H1 (cell line): Measurements from ENCODE around the gene NAT9. TPM values are rescaled to one million over a fixed set of nuclear protein-coding genes. Genes with fewer than 3 reads are reported as not detected.

Source experiments
- CTCF ChIA-PET: fragments of 300-600 bp; sonication (Branson Sonifier 250); formaldehyde crosslinking; loops from one replicate; lab custom pipeline; 2021; ENCODE audit not compliant: partially characterized antibody; lab: Charles Lee
- POLR2A ChIA-PET: fragments of 300-600 bp; sonication (Branson Sonifier 250); formaldehyde crosslinking; loops from one replicate; lab custom pipeline; 2021; ENCODE audit warnings: inconsistent platforms; ENCODE audit not compliant: partially characterized antibody; lab: Charles Lee
- DNase-seq, 2 experiments: peaks; one replicate each; pipeline versions ENCODE4 v3.0.0 to v3.0.0-alpha.2; 2010 to 2022; ENCODE audit warnings: low spot score in 2 of 2, low read depth in 1 of 2, mixed read lengths in 1 of 2
- FAIRE-seq: peaks from 2 replicates; lab custom pipeline; 2011; peaks lifted over from hg19 to GRCh38; lab: Jason Lieb, UNC
- H2AFZ ChIP-seq: 2 replicates; pipeline ENCODE4 v1.8.1; 2012; ENCODE audit warnings: low read length, inconsistent platforms
- H2AK5ac ChIP-seq: 2 replicates; pipeline ENCODE4 v1.6.1; 2013; ENCODE audit warnings: low read depth, low read length
- H2BK120ac ChIP-seq: replicated peaks from 2 replicates; pipeline ENCODE3; 2013; ENCODE audit warnings: low read depth, low read length, inconsistent platforms
- H2BK12ac ChIP-seq: 2 replicates; pipeline ENCODE4 v1.6.1; 2013; ENCODE audit warnings: low read depth, low read length
- H2BK15ac ChIP-seq: 2 replicates; pipeline ENCODE4 v1.6.1; 2013; ENCODE audit warnings: low read length
- H2BK20ac ChIP-seq: 2 replicates; pipeline ENCODE4 v1.6.1; 2013; ENCODE audit warnings: low read length
- H2BK5ac ChIP-seq: 2 replicates; pipeline ENCODE4 v1.6.1; 2013; ENCODE audit warnings: low read depth, low read length
- H3K14ac ChIP-seq: 2 replicates; pipeline ENCODE4 v1.6.1; 2013; ENCODE audit warnings: inconsistent platforms; ENCODE audit not compliant: insufficient read length
- H3K18ac ChIP-seq: 2 replicates; pipeline ENCODE4 v1.6.1; 2013; ENCODE audit warnings: low read length; ENCODE audit errors: extremely low read depth
- H3K23ac ChIP-seq: 2 replicates; pipeline ENCODE4 v1.6.1; 2013; ENCODE audit warnings: inconsistent platforms; ENCODE audit not compliant: insufficient read length
- H3K23me2 ChIP-seq: 2 replicates; pipeline ENCODE4 v1.6.1; 2013; ENCODE audit warnings: low read depth, low read length
- H3K27ac ChIP-seq: 2 replicates; pipeline ENCODE4 v1.6.1; 2011; ENCODE audit warnings: low read depth, low read length, inconsistent platforms
- H3K27me3 ChIP-seq, 4 experiments: replicated peaks in 1 of 4; 1 replicate in 1 of 4; 2 replicates in 3 of 4; pipeline versions ENCODE4 v1.6.1 to v1.8.1; 2011 to 2013; ENCODE audit warnings: low read length in 3 of 4, mild to moderate bottlenecking in 3 of 4, inconsistent platforms in 2 of 4, mixed read lengths in 2 of 4, moderate library complexity in 1 of 4; ENCODE audit not compliant: control insufficient read depth in 3 of 4, insufficient read depth in 3 of 4; ENCODE audit errors: extremely low read depth in 1 of 4
- H3K36me3 ChIP-seq, 4 experiments: 2 replicates each; pipeline versions ENCODE4 v1.6.1 to v1.8.1; 2011 to 2013; ENCODE audit warnings: mild to moderate bottlenecking in 4 of 4, low read length in 3 of 4, moderate library complexity in 2 of 4, control low read depth in 1 of 4, inconsistent platforms in 1 of 4; ENCODE audit not compliant: insufficient read depth in 4 of 4, control insufficient read depth in 2 of 4
- H3K4ac ChIP-seq: replicated peaks from 2 replicates; pipeline ENCODE3; 2013; ENCODE audit warnings: low read length, low read depth, mixed read lengths, inconsistent platforms; ENCODE audit not compliant: insufficient read length
- H3K4me1 ChIP-seq, 4 experiments: replicated peaks in 1 of 4; 1 replicate in 1 of 4; 2 replicates in 3 of 4; pipeline versions ENCODE4 v1.6.1 to v1.8.1; 2011 to 2013; ENCODE audit warnings: low read length in 3 of 4, inconsistent platforms in 2 of 4, mixed read lengths in 1 of 4; ENCODE audit not compliant: insufficient read depth in 4 of 4, control insufficient read depth in 3 of 4
- H3K4me2 ChIP-seq, 2 experiments: 2 replicates each; pipeline versions ENCODE4 v1.6.1 to v1.8.1; 2011 to 2013; ENCODE audit warnings: low read depth in 2 of 2, low read length in 2 of 2, control low read depth in 1 of 2, inconsistent platforms in 1 of 2, mild to moderate bottlenecking in 1 of 2; ENCODE audit not compliant: insufficient read depth in 1 of 2
- H3K4me3 ChIP-seq, 4 experiments: fragments of 200-600, 300-600 bp in 1 of 4; sonication (generic), shearing (Covaris generic), sonication (Bioruptor Twin) in 1 of 4; 2 replicates each; pipeline versions ENCODE4 v1.5.1 to v1.8.1; 2011 to 2016; ENCODE audit warnings: low read length in 4 of 4, low read depth in 3 of 4, control low read depth in 2 of 4, inconsistent platforms in 2 of 4, mild to moderate bottlenecking in 2 of 4, mixed read lengths in 1 of 4, moderate library complexity in 1 of 4; ENCODE audit not compliant: insufficient read depth in 2 of 4; ENCODE audit errors: extremely low read depth in 1 of 4
- H3K56ac ChIP-seq: replicated peaks from 2 replicates; pipeline ENCODE3; 2013; ENCODE audit warnings: low read depth, mild to moderate bottlenecking, mixed read lengths, low read length, inconsistent platforms; ENCODE audit not compliant: insufficient read length
- H3K79me1 ChIP-seq: 2 replicates; pipeline ENCODE4 v1.6.1; 2013; ENCODE audit warnings: low read depth, low read length, control low read depth
- H3K79me2 ChIP-seq, 2 experiments: 2 replicates each; pipeline versions ENCODE4 v1.6.1 to v1.8.1; 2012 to 2013; ENCODE audit warnings: low read length in 2 of 2, mild to moderate bottlenecking in 2 of 2, inconsistent platforms in 1 of 2; ENCODE audit not compliant: insufficient read depth in 2 of 2, control insufficient read depth in 1 of 2
- H3K9ac ChIP-seq, 4 experiments: replicated peaks in 1 of 4; 1 replicate in 1 of 4; 2 replicates in 3 of 4; pipeline versions ENCODE4 v1.6.1 to v1.8.1; 2011 to 2013; ENCODE audit warnings: low read depth in 3 of 4, low read length in 3 of 4, control low read depth in 2 of 4, mild to moderate bottlenecking in 2 of 4, moderate library complexity in 2 of 4, inconsistent platforms in 1 of 4; ENCODE audit errors: extremely low read depth in 1 of 4
- H3K9me3 ChIP-seq, 2 experiments: 2 replicates each; pipeline versions ENCODE4 v1.6.1 to v1.8.1; 2012 to 2013; ENCODE audit warnings: mild to moderate bottlenecking in 2 of 2, moderate library complexity in 2 of 2, control low read depth in 1 of 2, inconsistent platforms in 1 of 2, low read depth in 1 of 2, low read length in 1 of 2, mixed read lengths in 1 of 2; ENCODE audit not compliant: insufficient read depth in 2 of 2
- H4K20me1 ChIP-seq, 2 experiments: replicated peaks in 1 of 2; 2 replicates each; pipeline versions ENCODE3 to v1.8.1; 2011 to 2013; ENCODE audit warnings: inconsistent platforms in 2 of 2, low read length in 2 of 2, mild to moderate bottlenecking in 1 of 2; ENCODE audit not compliant: insufficient read depth in 2 of 2, control insufficient read depth in 1 of 2
- H4K5ac ChIP-seq: 2 replicates; pipeline ENCODE4 v1.6.1; 2013; ENCODE audit warnings: low read length, low read depth, mixed read lengths, inconsistent platforms; ENCODE audit not compliant: insufficient read length
- H4K8ac ChIP-seq: 2 replicates; pipeline ENCODE4 v1.8.0; 2013; ENCODE audit warnings: mild to moderate bottlenecking, moderate library complexity, low read length, inconsistent platforms; ENCODE audit not compliant: insufficient read depth; ENCODE audit errors: extremely low read depth
- H4K91ac ChIP-seq: replicated peaks from 2 replicates; pipeline ENCODE3; 2013; ENCODE audit warnings: low read length, mixed read lengths, inconsistent platforms; ENCODE audit not compliant: insufficient read length
- EGR1 ChIP-seq: IDR thresholded peaks from 2 replicates; pipeline ENCODE4 v1.6.1; 2011; ENCODE audit warnings: low read depth, low read length, borderline replicate concordance
- EZH2 ChIP-seq: fragments of 200-600 bp; sonication (generic); IDR thresholded peaks from 2 replicates; pipeline ENCODE4 v1.7.1; 2012; ENCODE audit warnings: low read depth, mild to moderate bottlenecking, moderate library complexity, low read length, inconsistent platforms; ENCODE audit not compliant: severe bottlenecking
- SIX5 ChIP-seq: IDR thresholded peaks from 2 replicates; pipeline ENCODE4 v1.6.1; 2011; ENCODE audit warnings: mild to moderate bottlenecking, low read depth, low read length
- SRF ChIP-seq: IDR thresholded peaks from 2 replicates; pipeline ENCODE4 v1.6.1; 2011; ENCODE audit warnings: mild to moderate bottlenecking, low read depth, low read length, moderate library complexity
- TAF1 ChIP-seq: IDR thresholded peaks from 2 replicates; pipeline ENCODE4 v1.6.1; 2011; ENCODE audit warnings: mild to moderate bottlenecking, low read depth, low read length
- TEAD4 ChIP-seq: IDR thresholded peaks from 2 replicates; pipeline ENCODE4 v1.6.1; 2012; ENCODE audit warnings: low read depth, low read length, inconsistent platforms, mixed read lengths
- WGBS, 2 experiments: shearing (Covaris generic) in 1 of 2; methylation state at CpG; one replicate each; pipeline versions ENCODE4 v1.1.6 to v1.1.7; 2013 to 2015; ENCODE audit warnings: low lambda C conversion rate in 2 of 2, mixed read lengths in 2 of 2, inconsistent platforms in 1 of 2, low coverage in 1 of 2, missing lambda C conversion rate in 1 of 2; ENCODE audit not compliant: insufficient replicate concordance in 2 of 2, insufficient coverage in 1 of 2, insufficient read length in 1 of 2; ENCODE audit errors: extremely low coverage in 1 of 2, missing lambda C conversion rate in 1 of 2; 5-methylcytosine and 5-hydroxymethylcytosine counted together
- polyA plus RNA-seq, 7 experiments: library from polyadenylated mRNA; depleted of rRNA in 3 of 7; stranded (reverse) in 5 of 7; unstranded in 2 of 7; fragments of >200 nt in 5 of 7; fragments of 200-250 nt in 2 of 7; gene quantifications; 1 replicate in 5 of 7; 2 replicates in 1 of 7; 4 replicates in 1 of 7; pipeline versions ENCODE4 v1.2.1 to v1.2.3, GENCODE V29; 2011 to 2013; ENCODE audit warnings: missing spikeins in 2 of 7, mixed read lengths in 2 of 7
- total RNA-seq: library from RNA; stranded (reverse); fragmentation: NEBNext Ultra II Directional; extraction: Animal tissue kit (Norgen Biotek cat#: 25700); gene quantifications from 2 replicates; pipeline ENCODE4 v1.2.1, GENCODE V29; 2021

NAT9 gene
- total and polyA plus RNA-seq, 2 of the 8 experiments (the other 6 are each of a cell fraction or from before 2014, with no cell fraction given), result 32.3 to 42.7 TPM

- Histone ChIP-seq H4K20me1 (peaks cover 0 to 11% of the 10 kb centered on the region in 2 experiments), H3K23ac (no peak overlapping the region), H3K79me1 (no peaks in the 10 kb centered on the region), H3K79me2 (no peaks in the 10 kb centered on the region), H3K9ac (no peak overlapping the region), H4K91ac (no peak overlapping the region), H4K5ac (no peak overlapping the region), H3K4me1 (no peaks in the 10 kb centered on the region), H2BK120ac (no peak overlapping the region), H2BK20ac (no peak overlapping the region), H3K9me3 (no peaks in the 10 kb centered on the region), H3K18ac (no peak overlapping the region), H3K27ac (no peak overlapping the region), H4K8ac (no peak overlapping the region), H3K27me3 (no peaks in the 10 kb centered on the region), H3K4me3 (no peak overlapping the region), H3K36me3 (peaks cover 0 to 29% (median 6%) of the 10 kb centered on the region in 4 experiments; a peak in 7 of 8 replicates), H3K23me2 (no peaks in the 10 kb centered on the region), H2AK5ac (no peak overlapping the region), H2BK12ac (no peak overlapping the region), H2BK15ac (no peak overlapping the region), H3K4me2 (no peak overlapping the region), H2BK5ac (no peak overlapping the region), H2AFZ (no peak overlapping the region), H3K4ac (no peak overlapping the region), H3K56ac (no peak overlapping the region), H3K14ac (no peak overlapping the region)
- TF ChIP-seq EGR1 (no peak), SRF (no peak), TAF1 (no peak), SIX5 (no peak), TEAD4 (no peak), EZH2 (no peak)
- WGBS, 2 experiments, result 84% methylated on average over 4 of the region's 4 CpGs; no CpG with 5 or more reads in 1 of the 2 experiments
- FAIRE-seq (no peak), DNase-seq (no peak)
- ChIA-PET CTCF (interaction anchor here (1.6 to 99.6 kb wide), 4 partner anchors 13 to 50 kb away, joined by 5 to 2981 read pairs (median 16); partner anchors contain the start of genes FDXR and GRIN2C), POLR2A (interaction anchor here (0.8 kb wide), 1 partner anchor 12 kb away, joined by 4 read pairs; no protein-coding TSS in a partner anchor)
These were observed 20.1 kb upstream of the NAT9 start for GRCh38 chr17:74796211-74796610.
